ENCODE measurements around the gene TMA16. TPM values are rescaled to one million over a fixed set of nuclear protein-coding genes. Genes with fewer than 3 reads are reported as not detected.

TMA16 gene
- total and polyA plus RNA-seq, 2 donors (not counting 3 experiments of a cell fraction or from before 2014, with no cell fraction given), result 4.2 to 42.7 TPM

DNA sequence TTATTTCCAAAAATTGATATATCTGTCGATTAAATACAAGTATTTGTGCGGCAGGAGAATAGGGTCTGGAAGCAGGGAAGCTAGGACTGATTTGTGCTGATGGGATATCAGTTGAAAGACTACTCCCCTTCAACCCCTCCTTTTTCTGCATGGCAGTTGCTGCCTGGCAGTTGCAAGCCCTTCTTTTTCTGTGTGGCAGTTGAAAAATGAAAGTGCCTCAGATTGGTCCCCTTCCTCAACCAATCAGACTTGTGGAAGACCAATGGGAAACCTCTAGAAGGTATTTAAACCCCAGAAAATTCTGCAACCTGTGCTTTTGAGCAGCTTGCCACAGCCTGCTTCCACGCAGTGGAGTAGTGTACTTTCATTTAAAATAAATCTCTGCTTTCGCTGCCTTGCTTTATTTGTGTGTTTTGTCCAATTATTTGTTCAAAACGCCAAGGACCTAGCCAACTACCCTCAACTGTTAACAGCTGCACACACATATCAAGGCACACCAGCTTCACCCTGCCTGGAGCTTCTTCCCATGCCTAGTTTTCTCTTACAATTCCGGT is 1.5 kb upstream of the TMA16 start:
- H3K9me1 ChIP-seq (replicated peaks; ENCODE audit: control insufficient read depth, extremely low read depth, insufficient read depth, low read length), result no peaks in the 10 kb centered on the region
- dilution Hi-C loops (cut with MboI; ENCODE audit: extremely low pct_ligation_motif_present, low sequenced_read_pairs) (no loop called here), intact Hi-C loops (cut with micrococcal nuclease) (loop anchor here (10.0 kb wide), 1 partner anchor 378 kb away; no protein-coding TSS in a partner anchor)
- DNase-seq (ENCODE audit: low read depth, low spot score) (peak; percentile 9), FAIRE-seq (no peak)
- H3K4me1 ChIP-seq (ENCODE audit: control insufficient read depth, extremely low read depth, insufficient read depth, low read length), result peaks cover 23% of the 10 kb centered on the region
- ChIA-PET CTCF (interaction anchor here (1.4 to 2.8 kb wide), 3 partner anchors 51 to 56 kb away, joined by 5 to 37 read pairs (median 7); no protein-coding TSS in a partner anchor), POLR2A (interaction anchor here (1.2 kb wide), 1 partner anchor 160 kb away, joined by 3 read pairs; the partner anchor contains the start of gene NPY1R)
- peaks cover 35% of the 10 kb centered on the region for H3K79me2 ChIP-seq (ENCODE audit: control insufficient read depth, insufficient read depth, low read length)
- no peak overlapping the region for H3K4me3 ChIP-seq (replicated peaks in 1 of 3; ENCODE audit: insufficient read depth in 1 of 3, low read depth in 1 of 3, low read length in 3 of 3)
- H3K27me3 ChIP-seq (ENCODE audit: control insufficient read depth in 2 of 2, insufficient read depth in 2 of 2, low read length in 2 of 2), result no peaks in the 10 kb centered on the region
- peak overlapping the region; percentile 54 for H3K4me2 ChIP-seq (ENCODE audit: insufficient read depth, low read length)
- BruUV-seq (replicated peaks), result no TSS peak
- H3K9me3 ChIP-seq (replicated peaks; ENCODE audit: control insufficient read depth, insufficient read depth, low read length), result no peaks in the 10 kb centered on the region
- TF ChIP-seq MAX (IDR thresholded peaks at IDR 0.05; ENCODE audit: insufficient read depth, insufficient read length), result no peak
- TF ChIP-seq POLR2AphosphoS5 (IDR thresholded peaks at IDR 0.05; ENCODE audit: insufficient read depth, low read depth, low read length), result no peak
- TF ChIP-seq, protein P1, sequence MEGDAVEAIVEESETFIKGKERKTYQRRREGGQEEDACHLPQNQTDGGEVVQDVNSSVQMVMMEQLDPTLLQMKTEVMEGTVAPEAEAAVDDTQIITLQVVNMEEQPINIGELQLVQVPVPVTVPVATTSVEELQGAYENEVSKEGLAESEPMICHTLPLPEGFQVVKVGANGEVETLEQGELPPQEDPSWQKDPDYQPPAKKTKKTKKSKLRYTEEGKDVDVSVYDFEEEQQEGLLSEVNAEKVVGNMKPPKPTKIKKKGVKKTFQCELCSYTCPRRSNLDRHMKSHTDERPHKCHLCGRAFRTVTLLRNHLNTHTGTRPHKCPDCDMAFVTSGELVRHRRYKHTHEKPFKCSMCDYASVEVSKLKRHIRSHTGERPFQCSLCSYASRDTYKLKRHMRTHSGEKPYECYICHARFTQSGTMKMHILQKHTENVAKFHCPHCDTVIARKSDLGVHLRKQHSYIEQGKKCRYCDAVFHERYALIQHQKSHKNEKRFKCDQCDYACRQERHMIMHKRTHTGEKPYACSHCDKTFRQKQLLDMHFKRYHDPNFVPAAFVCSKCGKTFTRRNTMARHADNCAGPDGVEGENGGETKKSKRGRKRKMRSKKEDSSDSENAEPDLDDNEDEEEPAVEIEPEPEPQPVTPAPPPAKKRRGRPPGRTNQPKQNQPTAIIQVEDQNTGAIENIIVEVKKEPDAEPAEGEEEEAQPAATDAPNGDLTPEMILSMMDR (IDR thresholded peaks at IDR 0.05; ENCODE audit: extremely low read depth in 1 of 2, insufficient read depth in 1 of 2, low read depth in 1 of 2, low read length in 2 of 2), result no peak
- no peak overlapping the region for H3K9ac ChIP-seq (replicated peaks; ENCODE audit: extremely low read depth, insufficient read depth, low read length)
- H3K36me3 ChIP-seq (ENCODE audit: control insufficient read depth in 2 of 2, extremely low read depth in 1 of 2, insufficient read depth in 2 of 2, low read length in 2 of 2), result no peaks in the 10 kb centered on the region
- no peak overlapping the region for H2AFZ ChIP-seq (ENCODE audit: low read depth, low read length)
- H3K27ac ChIP-seq (ENCODE audit: insufficient read depth, low read depth, low read length), result no peak overlapping the region
- H4K20me1 ChIP-seq (replicated peaks; ENCODE audit: control insufficient read depth, extremely low read depth, insufficient read depth, low read length), result no peaks in the 10 kb centered on the region

Measured in endothelial cell of umbilical vein (primary cell).